NCI-H82 treated with DMSO at 0.1 percent for 48 hours (cell line): Measurements from ENCODE around the gene SCNN1A.
"Not testable (repeated sequence)": the region's sequence is repeated elsewhere in the genome, so short reads cannot be mapped to it uniquely, and the experiment has no call there.

ENCODE experiments used
- DNase-seq: peaks from one replicate; lab custom pipeline; 2025; ENCODE audit not compliant: unreplicated experiment; lab: John Stamatoyannopoulos, UW

The SCNN1A gene

DNA sequence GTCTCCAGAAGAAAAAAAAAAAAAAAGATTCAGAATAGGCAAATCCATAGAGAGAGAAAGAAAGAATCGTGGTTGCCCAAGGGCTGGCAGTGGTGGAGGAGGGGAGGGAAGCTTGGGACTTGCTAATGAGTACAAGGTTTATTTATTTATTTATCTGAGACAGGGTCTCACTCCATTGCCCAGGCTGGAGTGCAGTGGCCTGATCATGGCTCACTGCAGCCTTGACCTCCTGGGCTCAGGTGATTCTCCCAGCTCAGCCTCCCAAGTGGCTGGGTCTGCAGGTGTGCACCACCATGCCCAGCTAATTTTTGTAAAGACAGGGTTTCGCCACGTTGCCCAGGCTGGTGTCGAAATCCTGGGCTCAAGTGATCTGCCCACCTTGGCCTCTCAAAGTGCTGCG lies 23.7 kb downstream of the SCNN1A start:
- no peak for DNase-seq

DNA sequence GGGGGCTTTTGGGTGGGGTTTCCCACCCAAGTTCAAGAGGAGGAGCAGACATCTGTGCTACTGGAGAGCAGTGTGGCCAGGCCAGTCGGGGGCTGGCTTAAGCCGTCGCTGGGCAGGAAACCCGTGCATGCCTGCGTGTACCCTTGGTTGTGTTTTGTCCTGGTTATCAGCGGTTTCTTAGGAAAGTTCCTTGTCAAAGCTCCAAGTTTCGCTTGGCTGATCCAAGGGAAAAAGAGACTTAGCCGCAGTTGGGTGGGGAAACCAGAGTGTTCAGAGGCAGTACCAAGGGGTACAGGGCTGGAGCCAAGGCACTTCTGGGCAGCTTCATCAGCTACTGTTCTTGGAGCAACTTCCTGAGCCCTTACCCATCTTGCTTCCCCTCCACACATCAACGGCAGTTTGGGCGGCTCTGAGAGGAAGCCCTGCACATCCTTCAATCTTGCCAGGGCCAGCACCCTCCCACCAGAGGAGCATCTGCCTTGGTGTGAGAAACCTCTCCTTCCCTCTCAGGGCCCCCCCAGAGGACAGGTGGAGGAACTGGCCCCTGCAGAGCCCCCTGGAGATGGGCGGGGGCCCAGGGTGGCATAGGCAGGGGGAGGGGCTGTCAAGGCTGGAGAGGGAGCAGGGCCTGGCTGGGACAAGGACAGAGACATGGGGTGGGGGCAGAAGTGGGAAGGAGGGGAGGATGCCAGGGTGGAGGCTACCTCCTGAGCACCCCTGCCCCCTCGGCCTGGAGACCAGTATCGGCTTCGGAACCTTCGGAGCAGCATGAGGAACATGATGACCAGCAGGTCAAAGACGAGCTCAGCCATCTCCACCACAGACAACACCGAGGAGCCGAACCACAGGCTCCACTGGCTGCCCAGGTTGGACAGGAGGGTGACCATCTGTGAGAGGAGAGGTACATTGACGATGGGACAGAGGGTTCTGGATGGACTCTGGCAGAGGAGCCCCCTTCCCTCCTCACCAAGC lies 27.7 kb downstream of the SCNN1A start:
- DNase-seq, result no peak

DNA sequence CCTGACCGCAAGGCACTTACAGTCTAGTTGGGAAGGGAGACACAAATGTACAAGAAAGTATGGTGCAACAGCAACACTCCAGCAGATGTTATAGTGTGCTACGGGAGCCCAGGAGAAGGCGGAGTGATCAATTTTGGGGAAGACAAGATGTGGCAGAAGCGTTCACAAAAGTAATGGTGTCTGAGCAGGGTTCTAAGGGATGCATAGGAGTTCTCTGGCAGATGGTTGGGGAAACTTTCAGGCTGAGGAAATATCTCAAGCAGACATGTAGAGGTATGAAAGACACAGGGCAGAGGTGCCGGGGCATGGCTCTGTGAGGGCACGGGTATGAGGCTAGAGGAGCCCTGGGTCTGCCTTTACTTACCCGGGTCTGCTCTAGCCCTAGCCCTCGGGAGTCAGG lies 28.4 kb downstream of the SCNN1A start:
- DNase-seq, result no peak

DNA sequence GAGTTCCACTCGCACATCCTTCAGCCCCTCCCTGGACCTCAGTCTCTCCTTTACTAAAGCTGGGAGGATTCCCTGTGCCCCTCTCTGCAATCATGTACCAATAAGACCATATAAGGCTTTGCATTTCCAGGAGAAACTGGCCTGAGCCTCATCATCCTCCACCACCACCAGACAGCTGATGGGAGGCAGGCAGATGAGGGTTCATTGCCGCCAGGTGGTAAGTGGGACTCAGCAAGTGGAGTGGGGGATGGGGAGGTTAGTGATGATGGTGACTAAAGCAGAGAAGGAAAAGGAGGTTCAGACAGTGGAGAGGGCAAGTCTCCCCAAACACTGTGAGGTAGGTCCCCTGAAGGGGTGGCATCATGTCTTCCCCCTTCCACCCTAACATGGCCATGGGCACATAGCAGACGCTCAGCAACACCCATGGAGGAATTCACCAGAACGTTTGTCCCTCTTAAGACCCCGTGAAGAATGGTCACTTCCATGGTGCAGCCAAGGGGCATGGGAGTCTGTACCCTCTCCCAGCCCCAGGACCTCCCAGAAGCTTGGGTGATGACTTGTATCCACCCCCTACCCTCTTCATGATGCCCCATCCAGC lies 29.0 kb downstream of the SCNN1A start:
- DNase-seq, result no peak

DNA sequence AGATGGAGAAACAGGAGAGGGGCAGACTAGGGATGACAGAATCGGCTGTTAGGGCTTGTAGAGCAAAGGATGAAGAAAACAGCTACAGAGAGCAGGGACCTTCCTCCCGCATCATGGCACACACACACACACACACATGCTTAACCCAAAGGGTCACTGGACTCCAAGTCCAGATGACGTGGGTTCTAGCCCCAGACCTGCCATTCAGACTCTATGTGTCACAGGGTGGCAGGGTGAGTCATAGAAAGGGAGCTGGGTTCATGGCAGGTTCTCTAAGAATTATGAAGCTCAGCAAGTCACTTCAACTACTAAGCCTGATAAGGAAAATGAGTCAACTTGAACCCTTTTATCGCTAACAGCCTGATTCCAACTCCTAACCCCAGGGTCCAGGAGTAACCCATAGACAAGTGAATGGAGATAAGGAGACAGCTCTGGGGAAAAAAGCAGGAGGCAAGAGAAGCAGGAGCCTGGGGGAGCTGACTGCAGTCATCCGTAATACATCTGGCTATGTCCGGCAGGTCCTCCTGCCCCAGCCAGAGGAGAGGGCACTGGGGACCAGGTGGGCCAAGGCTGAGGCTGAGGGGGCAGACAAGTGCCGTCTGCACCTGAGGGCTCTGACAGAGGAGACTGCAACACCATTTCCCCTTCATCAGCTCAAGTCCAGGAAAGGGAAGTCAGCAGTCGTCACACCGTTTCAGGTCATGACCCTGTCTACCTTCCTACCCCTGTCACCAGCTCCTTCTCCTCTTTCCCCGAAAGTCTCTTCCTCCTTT lies 29.9 kb downstream of the SCNN1A start:
- DNase-seq, result no peak

DNA sequence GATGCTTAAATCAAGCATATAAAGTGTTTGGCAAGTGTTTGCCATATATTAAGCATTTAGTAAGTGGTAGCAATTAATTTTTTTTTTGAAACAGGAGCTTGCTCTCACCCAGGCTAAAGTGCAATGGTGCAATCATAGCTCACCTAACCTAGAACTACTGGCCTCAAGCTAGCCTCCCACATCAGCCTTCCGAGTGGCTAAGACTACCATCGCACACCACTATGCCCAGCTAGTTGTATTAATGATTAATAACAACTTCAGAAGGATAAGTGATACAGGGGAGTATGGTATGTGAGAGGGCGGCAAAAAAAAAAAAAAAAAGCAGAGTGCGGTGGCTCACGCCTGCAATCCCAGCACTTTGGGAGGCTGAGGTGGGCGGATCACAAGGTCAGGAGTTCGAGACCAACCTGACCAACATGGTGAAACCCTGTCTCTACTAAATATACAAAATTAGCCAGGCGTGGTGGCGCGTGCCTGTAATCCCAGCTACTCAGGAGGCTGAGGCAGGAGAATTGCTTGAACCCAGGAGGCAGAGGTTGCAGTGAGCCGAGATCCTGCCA lies 31.2 kb downstream of the SCNN1A start:
- DNase-seq, result not testable (repeated sequence)

DNA sequence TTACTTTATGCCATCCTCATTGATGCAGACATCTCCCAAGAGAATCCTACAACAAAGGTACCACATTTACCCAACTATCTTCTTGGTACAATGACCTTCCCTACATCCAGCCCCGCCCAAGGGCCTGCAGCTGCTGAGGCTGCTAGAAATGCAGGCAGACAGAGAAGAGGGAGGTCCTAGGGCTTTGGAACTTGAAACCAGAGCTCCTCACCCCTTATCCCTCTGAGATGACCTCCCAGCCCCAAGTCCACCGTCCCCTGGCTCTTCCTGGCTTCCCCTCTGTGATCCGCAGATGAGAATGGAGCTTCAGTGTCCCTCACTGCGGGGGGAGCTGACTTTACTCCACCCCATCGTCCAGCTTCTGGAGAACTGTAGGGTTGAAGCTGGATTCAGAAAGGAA lies 31.8 kb downstream of the SCNN1A start:
- DNase-seq, result no peak

DNA sequence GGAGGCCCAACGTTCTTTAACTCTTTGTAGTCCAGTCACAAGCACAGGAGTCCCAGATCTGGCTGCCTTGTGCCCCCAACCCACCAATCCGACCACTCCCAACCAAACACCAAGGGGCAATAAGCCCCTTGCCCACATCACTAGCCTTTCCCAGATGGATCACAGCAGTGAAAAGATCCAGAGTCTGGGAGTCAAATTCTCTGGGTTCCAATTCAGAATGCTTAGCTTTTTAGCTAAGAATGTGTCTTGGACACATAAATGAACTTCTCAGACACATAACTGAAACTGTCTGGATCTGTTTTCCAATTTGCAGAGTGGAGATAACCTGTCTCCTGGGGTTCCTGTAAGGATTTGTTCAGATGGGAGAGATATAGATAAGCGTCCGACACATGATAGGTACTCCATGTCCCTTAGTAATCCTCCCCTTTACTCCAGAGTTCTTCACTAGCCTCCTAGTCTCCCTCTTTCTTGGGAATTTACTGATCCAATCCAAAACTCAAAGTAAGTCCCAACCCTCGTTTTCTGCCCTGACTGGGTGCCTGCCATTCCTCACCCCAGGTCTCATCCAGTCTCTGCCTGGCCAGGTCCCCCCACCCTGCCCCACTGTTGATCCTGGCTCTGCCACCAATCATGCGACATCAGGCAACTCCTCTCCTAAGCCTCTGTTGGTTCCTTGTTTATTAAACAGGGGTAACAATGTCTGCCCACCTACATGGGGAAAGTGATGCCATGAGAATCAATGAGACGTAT lies 33.0 kb downstream of the SCNN1A start:
- DNase-seq, result no peak

DNA sequence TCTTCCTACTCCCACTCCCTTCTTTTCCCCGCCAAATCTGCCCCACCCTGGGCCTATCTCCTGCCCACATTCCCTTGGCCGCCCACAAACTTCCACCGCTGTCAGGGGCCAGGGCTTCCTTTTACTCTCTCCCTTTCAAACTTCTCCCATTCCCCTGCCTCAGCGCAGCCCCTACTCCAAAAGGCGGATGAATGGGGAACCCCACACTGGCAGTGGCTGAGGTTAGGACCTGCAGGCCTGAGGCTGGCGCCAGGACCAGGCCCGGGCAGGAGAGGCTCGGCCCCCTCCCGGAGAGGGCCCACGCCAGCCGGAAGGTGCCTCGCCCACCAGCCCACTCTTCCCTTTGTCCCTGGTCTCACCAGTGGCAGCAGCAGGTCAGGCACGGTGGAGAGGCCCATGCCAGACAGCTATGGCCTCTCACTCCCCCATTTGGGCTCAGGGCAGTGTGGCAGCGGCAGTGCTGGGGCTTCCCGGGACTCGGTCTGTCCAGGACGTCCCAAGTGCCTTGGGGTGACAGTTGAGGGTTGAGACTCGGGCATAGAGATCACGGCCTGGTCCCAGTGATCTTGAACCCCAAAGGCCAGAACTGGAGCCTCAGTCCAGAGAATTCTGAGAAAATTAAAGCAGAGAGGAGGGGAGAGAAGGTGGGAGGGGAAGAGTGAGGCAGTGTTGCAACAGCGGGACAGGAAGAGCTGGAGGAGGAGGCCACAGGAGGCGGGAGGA lies 33.8 kb downstream of the SCNN1A start, which contains the start of gene TNFRSF1A:
TNFRSF1A (minus strand) TSS at position 660 of the 723 bp plus-strand sequence; CDS start at position 398, 262 bp downstream.
- peak; percentile 18 for DNase-seq

DNA sequence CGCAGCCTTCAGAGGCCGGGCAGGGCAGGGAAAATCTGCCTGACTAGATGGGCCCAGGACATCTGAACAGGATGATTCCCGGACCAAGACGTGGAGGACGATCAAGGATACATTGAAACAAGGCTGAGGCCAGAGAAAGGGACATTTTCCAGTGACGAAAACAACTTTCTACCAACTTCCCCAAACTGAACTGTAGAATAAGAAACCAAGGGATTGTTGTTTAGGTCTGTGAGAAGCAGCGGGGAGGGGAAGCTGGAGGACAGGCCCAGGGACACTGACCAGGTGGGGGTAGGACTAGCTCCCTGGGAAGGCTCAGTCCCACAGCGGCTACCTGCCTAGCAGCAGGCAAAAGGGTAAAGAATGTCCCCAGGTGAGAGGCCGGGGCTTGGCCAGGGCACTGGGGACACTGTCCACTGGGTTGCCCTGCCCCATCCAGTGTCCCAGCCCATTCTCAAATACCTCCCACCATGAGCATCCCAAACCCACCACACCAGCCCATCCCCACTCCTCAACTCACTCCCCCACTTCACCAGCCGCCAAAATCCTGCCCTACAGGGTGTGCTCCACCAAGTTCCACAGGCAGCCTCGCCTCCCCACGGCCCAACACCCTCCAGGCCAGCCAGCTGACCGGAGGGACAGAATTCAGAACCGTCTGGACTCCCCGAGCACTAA lies 34.5 kb downstream of the SCNN1A start:
- DNase-seq, result no peak

DNA sequence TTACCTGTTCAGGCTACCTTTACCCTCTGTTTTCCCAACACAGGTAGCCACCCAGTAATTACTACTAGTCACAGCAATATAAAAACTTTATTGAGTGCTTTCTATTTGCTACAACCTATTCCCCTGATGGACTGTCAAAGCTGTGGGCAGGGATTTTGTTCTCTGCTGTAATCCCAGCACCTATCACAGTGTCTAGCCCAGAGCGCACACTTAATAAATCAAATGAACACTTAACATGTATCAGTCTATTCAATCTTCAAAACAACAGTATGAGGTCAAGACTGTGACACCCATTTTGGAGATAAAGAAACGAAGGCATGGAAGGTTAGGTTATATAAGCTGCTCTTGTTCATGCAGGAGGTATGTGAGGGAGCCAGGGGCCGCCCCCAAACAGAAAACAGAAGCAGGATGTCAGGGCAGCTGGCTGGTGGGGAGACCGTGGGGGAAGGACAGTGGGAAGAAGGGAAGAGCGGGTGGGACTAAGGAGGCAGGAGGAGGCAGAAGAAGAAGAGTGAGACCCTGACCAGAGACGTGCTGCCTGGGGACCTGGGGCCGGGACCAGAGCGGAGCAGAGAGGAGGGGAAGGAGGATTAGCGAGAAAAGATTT lies 35.2 kb downstream of the SCNN1A start:
- no peak for DNase-seq

DNA sequence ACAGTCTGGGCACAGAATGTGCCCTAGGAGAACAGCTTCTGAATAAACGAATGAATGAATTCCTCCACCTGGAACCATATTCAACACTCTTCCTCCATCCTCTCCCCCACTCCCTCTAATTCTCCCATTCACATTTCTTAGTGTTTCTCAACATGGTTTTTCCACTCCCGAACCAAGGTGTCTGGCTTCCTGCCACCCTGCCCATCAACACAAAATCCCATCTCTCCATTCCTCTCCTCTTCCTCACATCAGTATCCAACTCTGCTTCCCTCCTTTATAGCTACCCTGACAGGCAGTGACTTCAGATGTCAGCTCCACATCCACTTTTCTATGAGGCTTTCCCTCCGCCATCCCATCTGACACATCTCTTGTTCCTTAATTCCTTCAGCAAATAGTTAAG lies 36.4 kb downstream of the SCNN1A start:
- DNase-seq, result no peak

DNA sequence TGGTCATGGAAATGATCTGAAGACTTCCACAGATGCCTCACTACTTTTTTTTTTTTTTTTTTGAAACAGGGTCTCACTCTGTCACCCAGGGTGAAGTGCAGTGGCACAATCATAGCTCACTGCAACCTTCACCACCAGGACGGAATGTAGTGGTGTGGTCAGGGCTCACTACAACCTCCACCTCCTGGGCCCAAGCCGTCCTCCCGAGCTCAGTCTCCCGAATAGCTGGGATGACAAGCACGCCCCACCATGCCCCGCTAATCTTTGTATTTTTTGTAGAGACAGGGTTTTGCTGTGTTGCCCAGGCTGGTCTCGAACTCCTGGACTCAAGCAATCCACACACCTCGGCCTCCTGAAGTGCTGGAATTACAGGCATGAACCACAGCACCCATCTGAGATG lies 36.8 kb downstream of the SCNN1A start:
- DNase-seq, result not testable (repeated sequence)

DNA sequence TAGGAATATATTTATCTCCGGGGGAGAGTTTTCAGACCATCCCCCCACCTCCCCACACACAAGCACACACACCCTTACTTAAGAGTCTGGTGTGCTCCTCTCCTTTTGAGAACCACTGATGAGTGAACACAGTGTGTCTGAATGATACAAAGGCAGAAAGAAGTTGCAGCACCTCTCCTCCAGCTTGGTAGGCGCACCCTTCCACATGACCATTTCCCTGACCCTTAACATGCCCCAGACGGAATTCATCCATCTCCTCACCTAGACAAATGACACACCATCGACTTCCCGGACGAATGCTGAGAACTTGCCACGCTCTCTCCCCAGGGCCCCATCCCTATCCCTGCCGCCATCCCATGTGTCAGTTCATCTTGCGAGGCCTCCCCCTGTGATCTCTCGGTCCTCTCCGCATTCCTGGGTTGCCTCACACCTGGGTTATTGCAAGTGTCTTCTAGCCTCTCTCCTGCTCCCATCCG lies 37.4 kb downstream of the SCNN1A start:
- no peak for DNase-seq

DNA sequence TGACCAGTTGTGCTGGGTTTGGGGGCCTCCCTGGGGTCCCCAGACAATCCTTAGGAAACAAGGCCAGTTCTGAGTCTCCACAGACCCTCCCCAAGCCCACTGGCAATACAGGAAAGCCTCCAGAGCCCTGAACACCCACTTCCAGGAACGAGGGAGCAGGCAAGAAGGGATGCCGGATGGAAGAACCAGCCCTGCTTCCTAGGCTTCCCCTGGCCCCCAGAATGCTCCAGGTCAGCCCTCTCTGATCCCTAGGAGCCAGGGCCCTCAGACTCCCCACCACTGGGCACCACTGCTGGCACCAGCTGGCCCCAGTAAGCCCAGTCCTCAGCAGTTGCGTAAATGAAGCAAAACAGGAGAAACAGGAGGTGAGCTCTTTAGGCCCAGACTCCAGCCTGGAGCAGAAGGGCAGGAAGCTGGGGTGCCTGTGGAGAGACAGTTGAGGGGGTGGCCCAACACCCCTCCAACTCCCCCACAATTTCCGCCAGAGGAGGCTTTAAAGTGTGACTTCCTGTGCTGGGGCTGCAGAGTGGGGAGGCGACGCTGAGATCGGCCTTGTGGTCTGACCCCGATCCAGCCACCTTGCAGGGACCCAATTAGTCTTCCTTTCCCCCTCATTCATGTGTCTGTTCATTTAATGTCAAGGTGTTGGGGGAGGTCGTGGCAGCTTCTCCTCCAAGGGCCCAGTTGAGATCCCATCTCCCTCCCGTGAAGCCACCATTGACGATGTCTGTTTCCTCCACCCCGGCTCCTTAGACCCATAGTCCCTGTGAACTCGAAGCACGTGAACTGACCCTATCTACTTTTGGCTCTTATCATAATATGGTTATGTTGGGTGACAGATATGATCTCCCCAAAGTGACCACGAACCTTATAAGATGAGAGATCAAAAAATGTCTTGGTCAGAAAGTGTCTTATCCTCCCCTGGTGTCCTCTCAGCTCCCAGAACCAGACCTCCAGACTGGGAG lies 38.2 kb downstream of the SCNN1A start:
- DNase-seq, result no peak

DNA sequence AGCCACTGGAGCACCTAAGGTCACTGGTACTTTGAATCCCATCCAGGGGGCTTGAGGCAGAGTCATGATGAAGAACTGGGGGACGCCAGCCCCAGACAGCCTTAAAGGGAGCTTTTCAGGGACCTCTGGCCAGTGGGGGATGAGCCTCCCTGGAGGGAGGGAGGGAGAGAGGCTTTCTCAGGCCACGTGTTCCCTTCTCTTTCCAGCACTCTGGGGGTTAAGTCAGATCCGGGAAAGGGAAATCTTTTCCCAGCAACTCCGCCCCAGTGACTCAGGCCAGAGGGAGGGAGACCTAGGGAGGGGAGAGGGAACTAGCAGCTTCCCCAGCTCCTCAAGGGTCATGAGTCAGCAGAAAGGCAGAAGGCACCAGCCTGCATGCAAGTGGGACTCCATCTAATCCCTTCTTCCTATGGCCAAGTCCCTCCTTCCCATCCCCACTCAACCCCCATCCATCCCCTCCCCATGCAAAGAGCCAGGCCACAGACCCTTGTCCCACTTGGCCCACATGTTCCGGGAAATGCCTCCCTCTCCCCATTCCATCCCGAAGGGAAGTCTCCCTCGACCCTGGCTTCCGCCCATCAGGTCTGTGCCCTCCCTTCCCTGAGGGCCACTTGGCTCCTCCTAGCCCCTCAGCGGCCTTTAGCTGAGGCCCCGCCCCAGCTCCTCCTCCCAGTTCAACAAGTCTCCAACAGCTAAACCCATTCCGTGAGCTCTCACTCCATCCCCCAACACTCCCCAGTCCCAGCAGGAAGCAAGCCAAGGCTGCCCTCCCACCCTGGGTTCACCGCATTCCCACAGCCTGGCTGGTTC lies 39.1 kb downstream of the SCNN1A start:
- peak; percentile 95 for DNase-seq
